GM21528 (cell line): ENCODE measurements around the gene ZNF653.
"Not testable (repeated sequence)": the region's sequence is repeated elsewhere in the genome, so short reads cannot be mapped to it uniquely, and the experiment has no call there.

Source experiments
- ATAC-seq: cut with Tn5 transposase; IDR thresholded peaks from one replicate; pipeline ENCODE4 v1.9.1; 2021; ENCODE audit warnings: mild to moderate bottlenecking, moderate library complexity; ENCODE audit not compliant: unreplicated experiment, low FRiP score

The ZNF653 gene

GRCh38 chr19:11483366-11484111 lies 22.1 kb downstream of the ZNF653 start:
- no peak for ATAC-seq

- ATAC-seq = peak; percentile 55
These were observed 23.1 kb downstream of the ZNF653 start for GRCh38 chr19:11482384-11483050.

GRCh38 chr19:11481534-11482383 lies 23.9 kb downstream of the ZNF653 start:
- ATAC-seq = peak; percentile 48

- ATAC-seq = no peak
These were observed 24.7 kb downstream of the ZNF653 start, which contains the start of gene ELAVL3 for GRCh38 chr19:11480715-11481533. ELAVL3 (minus strand) TSS chr19:11481046; CDS start chr19:11480608, 438 bp downstream.

- no peak for ATAC-seq
These were observed 25.5 kb downstream of the ZNF653 start for GRCh38 chr19:11479898-11480714.

- no peak for ATAC-seq
These were observed 26.3 kb downstream of the ZNF653 start for GRCh38 chr19:11479090-11479897.

GRCh38 chr19:11478167-11479089 lies 27.2 kb downstream of the ZNF653 start:
- ATAC-seq = no peak

- no peak for ATAC-seq
These were observed 29.8 kb downstream of the ZNF653 start for GRCh38 chr19:11475861-11476260.

- ATAC-seq = not testable (repeated sequence)
These were observed 30.3 kb downstream of the ZNF653 start for GRCh38 chr19:11475343-11475742.

GRCh38 chr19:11473725-11474124 lies 31.9 kb downstream of the ZNF653 start:
- no peak for ATAC-seq

- not testable (repeated sequence) for ATAC-seq
These were observed 37.3 kb downstream of the ZNF653 start for GRCh38 chr19:11468266-11468845.

- no peak for ATAC-seq
These were observed 40.0 kb downstream of the ZNF653 start for GRCh38 chr19:11465600-11465999.

- ATAC-seq = no peak
These were observed 41.0 kb downstream of the ZNF653 start for GRCh38 chr19:11464333-11465265.

- ATAC-seq = no peak
These were observed 42.2 kb downstream of the ZNF653 start for GRCh38 chr19:11463391-11463790.

GRCh38 chr19:11461453-11461852 lies 44.2 kb downstream of the ZNF653 start:
- no peak for ATAC-seq

- ATAC-seq = no peak
These were observed 45.4 kb downstream of the ZNF653 start for GRCh38 chr19:11460207-11460606.
